ENCODE measurements around the gene EBI3. TPM values are rescaled to one million over a fixed set of nuclear protein-coding genes. Genes with fewer than 3 reads are reported as not detected.

EBI3 gene
- total RNA-seq, 2 donors from 2014 or later: 3.0 to 5.7 TPM

- TF ChIP-seq POLR2A (IDR thresholded peaks at IDR 0.05) (no peak), POLR2AphosphoS5 (IDR thresholded peaks at IDR 0.05) (no peak), CTCF (IDR thresholded peaks at IDR 0.05) (no peak)
- Histone ChIP-seq H3K27ac (no peak overlapping the region), H3K4me3 (no peak overlapping the region), H3K4me1 (replicated peaks) (no peaks in the 10 kb centered on the region), H3K36me3 (no peaks in the 10 kb centered on the region), H3K9me3 (no peaks in the 10 kb centered on the region), H3K27me3 (replicated peaks; ENCODE audit: insufficient read depth) (peaks cover 12% of the 10 kb centered on the region)
- 47% methylated on average over 16 of the region's 16 CpGs for WGBS
- DNase-seq (ENCODE audit: low spot score): no peak
- intact Hi-C loops (cut with DNase I): no loop called here
Observed at GRCh38 chr19:4277191-4277696, 47.9 kb downstream of the EBI3 start.

- Histone ChIP-seq H3K36me3 (no peaks in the 10 kb centered on the region), H3K4me3 (no peak overlapping the region), H3K27me3 (replicated peaks; ENCODE audit: insufficient read depth) (peaks cover 14% of the 10 kb centered on the region), H3K9me3 (no peaks in the 10 kb centered on the region), H3K4me1 (replicated peaks) (no peaks in the 10 kb centered on the region), H3K27ac (no peak overlapping the region)
- TF ChIP-seq CTCF (IDR thresholded peaks at IDR 0.05) (no peak), POLR2A (IDR thresholded peaks at IDR 0.05) (no peak), POLR2AphosphoS5 (IDR thresholded peaks at IDR 0.05) (no peak)
- intact Hi-C loops (cut with DNase I): no loop called here
- 37% methylated on average over 4 of the region's 4 CpGs for WGBS
- no peak for DNase-seq (ENCODE audit: low spot score)
Observed at GRCh38 chr19:4278010-4278409, 48.7 kb downstream of the EBI3 start.

GRCh38 chr19:4278419-4279266 lies 49.3 kb downstream of the EBI3 start, which contains the start of gene SHD:
SHD (plus strand) TSS chr19:4279266; CDS start chr19:4280064, 798 bp downstream.
- intact Hi-C loops (cut with DNase I): no loop called here
- Histone ChIP-seq H3K27ac (no peak within 1 kb of the TSS), H3K4me1 (replicated peaks) (no peaks in the 10 kb centered on the region), H3K9me3 (no peaks in the 10 kb centered on the region), H3K36me3 (no peaks in the 10 kb centered on the region), H3K27me3 (replicated peaks; ENCODE audit: insufficient read depth) (peaks cover 14% of the 10 kb centered on the region), H3K4me3 (peak within 1 kb of the TSS; percentile 13 to 30)
- WGBS: 4% methylated on average over 42 of the region's 44 CpGs
- TF ChIP-seq POLR2A (IDR thresholded peaks at IDR 0.05) (no peak), POLR2AphosphoS5 (IDR thresholded peaks at IDR 0.05) (no peak), CTCF (IDR thresholded peaks at IDR 0.05) (no peak)
- DNase-seq (ENCODE audit: low spot score): no peak

- H3K4me3 ChIP-seq: peak overlapping the region; percentile 13 to 30
- H3K27ac ChIP-seq: no peak overlapping the region
- no peaks in the 10 kb centered on the region for H3K36me3 ChIP-seq
- no peaks in the 10 kb centered on the region for H3K9me3 ChIP-seq
- under 1% methylated on average over 30 of the region's 30 CpGs for WGBS
- TF ChIP-seq CTCF (IDR thresholded peaks at IDR 0.05) (no peak), POLR2A (IDR thresholded peaks at IDR 0.05) (no peak), POLR2AphosphoS5 (IDR thresholded peaks at IDR 0.05) (no peak)
- H3K4me1 ChIP-seq (replicated peaks): no peaks in the 10 kb centered on the region
- H3K27me3 ChIP-seq (replicated peaks; ENCODE audit: insufficient read depth): peaks cover 14% of the 10 kb centered on the region
- intact Hi-C loops (cut with DNase I): no loop called here
- DNase-seq (ENCODE audit: low spot score): no peak
Observed at GRCh38 chr19:4279267-4279529, 49.9 kb downstream of the EBI3 start.
